Airway epithelial cell (primary cell): ENCODE data around the gene ITGB2. TPM values are rescaled to one million over a fixed set of nuclear protein-coding genes. Genes with fewer than 3 reads are reported as not detected.

Source experiments
- total RNA-seq: library from RNA; depleted of rRNA; stranded (reverse); fragments of >200 nt; gene quantifications from 2 replicates; pipeline ENCODE4 v1.2.3, GENCODE V29; 2015

The ITGB2 gene
- total RNA-seq = 0.42 TPM in 1 of 2 replicates, not detected in the other

DNA sequence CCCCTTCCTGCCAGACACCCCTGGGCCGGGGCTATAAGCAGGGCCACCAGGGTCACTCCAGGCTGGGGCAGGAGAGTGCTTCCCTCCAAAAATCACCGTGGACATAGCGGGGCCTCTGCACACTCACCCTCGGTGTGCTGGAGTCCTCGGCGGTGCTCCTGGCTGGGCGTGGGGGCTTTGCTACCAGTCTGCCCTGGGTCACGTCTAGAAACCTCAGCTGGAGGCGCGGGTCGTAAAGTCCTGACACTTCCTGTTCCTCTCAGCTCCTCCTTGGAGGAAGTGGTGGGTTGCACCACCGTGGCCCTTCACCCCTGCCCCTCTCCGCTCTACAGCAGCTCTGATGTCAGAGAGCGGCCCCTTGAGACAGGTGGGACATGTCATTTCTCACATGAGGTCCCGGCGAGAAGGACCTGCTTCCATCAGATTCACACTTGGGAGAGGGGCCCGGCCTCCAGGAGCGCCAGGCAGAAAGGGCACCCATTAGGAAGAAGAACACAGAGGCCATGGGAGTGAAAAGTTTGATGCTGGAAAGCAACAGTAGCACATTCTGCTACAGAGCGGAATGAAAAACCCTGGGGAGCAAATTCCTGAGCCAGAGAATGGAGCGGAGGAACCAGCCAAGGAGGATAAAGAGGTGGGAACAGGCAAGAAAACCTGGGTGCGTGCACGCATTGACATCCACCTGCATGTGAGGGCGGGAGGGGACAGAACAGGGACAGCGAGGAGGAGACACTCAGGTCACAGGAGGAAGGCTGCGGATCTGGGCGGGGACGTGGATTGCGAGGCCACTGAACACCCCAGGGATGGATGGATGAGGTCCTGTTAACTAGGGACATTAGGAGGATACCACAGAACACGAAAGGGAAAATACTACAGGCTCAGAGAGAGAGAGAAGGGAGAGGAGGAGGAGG is at the start of gene ITGB2:
TSS of gene ITGB2 (minus strand) at position 206 of the 911 bp plus-strand sequence. CDS start 10,117 bp downstream, outside the sequence.

DNA sequence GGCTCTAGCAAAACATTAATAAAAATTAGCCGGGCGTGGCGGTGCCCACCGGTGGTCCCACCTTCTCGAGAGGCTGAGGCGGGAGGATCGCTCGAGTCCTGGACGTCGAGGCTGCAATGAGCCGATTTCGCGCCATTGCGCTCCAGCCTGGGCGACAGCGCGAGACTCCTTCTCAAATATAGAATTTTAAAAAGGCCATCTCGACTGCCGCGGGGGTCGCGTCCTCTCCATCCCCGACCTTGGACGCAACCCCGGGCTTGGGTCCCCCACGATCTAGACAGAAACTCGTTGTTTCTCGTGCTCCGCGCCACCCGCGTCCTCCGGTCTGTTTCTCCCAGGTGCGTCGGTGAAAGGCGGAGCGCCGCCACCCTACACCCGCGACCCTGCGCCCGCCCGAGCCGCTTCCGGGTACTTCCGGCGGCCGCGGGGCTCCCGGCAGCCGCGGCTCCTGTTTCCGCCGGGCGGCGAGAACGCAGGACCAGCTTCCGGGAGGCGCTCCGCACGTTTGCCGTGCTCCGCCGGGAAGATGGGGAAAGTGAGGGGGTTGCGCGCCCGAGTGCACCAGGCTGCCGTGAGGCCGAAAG is 18.9 kb upstream of the ITGB2 start, which contains the start of gene SLX9:
TSS of gene SLX9 (plus strand) at position 498 of the 584 bp plus-strand sequence. CDS start at position 527, 29 bp downstream.

DNA sequence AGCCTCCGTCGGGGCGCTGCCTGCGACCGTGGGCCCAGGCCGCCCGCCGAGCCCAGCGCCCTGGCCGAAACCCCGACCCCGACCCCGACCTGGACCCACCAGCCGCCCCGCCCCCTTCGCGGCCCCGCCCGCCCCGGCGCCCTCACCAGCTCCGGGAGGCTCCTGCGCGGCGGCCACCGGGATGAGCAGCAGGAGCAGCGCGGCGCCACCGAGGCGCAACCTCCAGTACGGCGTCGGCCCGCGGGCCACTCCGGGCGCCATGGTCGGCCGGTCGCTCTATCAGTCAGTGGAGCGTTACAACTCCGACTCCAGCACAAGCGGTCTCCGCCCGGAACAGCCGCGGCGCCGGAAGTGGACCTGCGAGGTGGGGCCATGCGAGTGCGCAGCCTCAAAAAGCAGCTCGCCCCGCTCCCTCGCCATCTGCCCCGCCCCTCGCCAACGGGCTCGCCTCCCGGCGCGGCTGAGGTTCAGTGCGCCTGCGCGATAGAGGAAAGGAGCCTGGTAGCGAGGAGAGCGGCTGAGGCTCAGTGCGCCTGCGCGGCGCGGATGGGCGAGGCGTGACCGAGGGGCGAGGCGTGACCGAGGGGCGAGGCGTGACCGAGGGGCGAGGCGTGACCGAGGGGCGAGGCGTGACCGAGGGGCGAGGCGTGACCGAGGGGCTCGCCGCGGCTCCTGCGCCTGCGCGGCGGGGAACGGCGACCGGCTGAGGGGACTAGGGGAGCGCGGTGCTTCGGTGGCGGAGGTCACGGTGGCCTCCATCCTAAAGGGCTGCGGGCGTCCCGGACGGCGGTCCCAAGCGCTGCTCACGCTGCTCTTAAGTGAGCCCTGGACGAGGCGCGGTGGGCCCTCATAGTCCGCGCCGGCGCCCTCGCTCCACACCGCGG is 47.1 kb downstream of the ITGB2 start, which contains the start of gene PTTG1IP:
TSS of gene PTTG1IP (minus strand) at position 335 of the 884 bp plus-strand sequence. CDS start at position 261, 74 bp downstream.

Other genes with a start within 250 kb of the ITGB2 start
- not detected in 2 replicates for gene KRTAP12-1, start 238.7 kb downstream of the ITGB2 start, total RNA-seq
- not detected in 2 replicates for gene KRTAP10-12, start 223.7 kb downstream of the ITGB2 start, total RNA-seq
- gene TSPEAR, start 209.3 kb downstream of the ITGB2 start, total RNA-seq = not detected in 2 replicates
- 39.3 and 43.9 TPM in 2 replicates for gene UBE2G2, start 119.1 kb downstream of the ITGB2 start, total RNA-seq
- gene SUMO3, start 102.8 kb downstream of the ITGB2 start, total RNA-seq = 74.9 and 75.6 TPM in 2 replicates
- gene PTTG1IP, start 47.2 kb downstream of the ITGB2 start, total RNA-seq = 96.2 and 122 TPM in 2 replicates
- gene SLX9, start 19.1 kb upstream of the ITGB2 start, total RNA-seq = 30.8 and 37.9 TPM in 2 replicates
- 9.2 and 12.9 TPM in 2 replicates for gene ADARB1, start 153.7 kb upstream of the ITGB2 start, total RNA-seq